A549 treated with DMSO at 1 μM for 4 hours (cell line): ENCODE results near the gene HGD. TPM values are rescaled to one million over a fixed set of nuclear protein-coding genes. Genes with fewer than 3 reads are reported as not detected.

ENCODE experiments used
- total RNA-seq: library from RNA; stranded (reverse); fragments of 200-300 nt; extraction: Qiagen RNA extraction; gene quantifications from 5 replicates; pipeline ENCODE4 v1.2.3, GENCODE V29; 2022; ENCODE audit warnings: low read depth

Gene HGD
- total RNA-seq: 13.6 to 18.3 TPM (median 16.1 TPM) in 5 replicates

GRCh38 chr3:120682095-120682681 lies at the start of gene HGD:
Gene HGD (minus strand): TSS chr3:120682239. CDS start chr3:120682111, 128 bp downstream.

GRCh38 chr3:120596116-120596852 lies 85.8 kb downstream of the HGD start, which contains the start of gene NDUFB4:
Gene NDUFB4 (plus strand): TSS chr3:120596336. CDS start chr3:120596360, 24 bp downstream.

Other genes with a start within 250 kb of the HGD start
- gene FSTL1, start 231.2 kb downstream of the HGD start, total RNA-seq: 62.5 to 103 TPM (median 80.6 TPM) in 5 replicates
- gene NDUFB4, start 85.9 kb downstream of the HGD start, total RNA-seq: 203 to 240 TPM (median 213 TPM) in 5 replicates
- gene RABL3, start 60.3 kb upstream of the HGD start, total RNA-seq: 16.4 to 19.1 TPM (median 16.8 TPM) in 5 replicates
- gene GTF2E1, start 60.5 kb upstream of the HGD start, total RNA-seq: 12.5 to 17.0 TPM (median 14.8 TPM) in 5 replicates
- not detected in 5 replicates for gene STXBP5L, start 226.0 kb upstream of the HGD start, total RNA-seq